ENCODE measurements around the gene ITPR1.

DNA sequence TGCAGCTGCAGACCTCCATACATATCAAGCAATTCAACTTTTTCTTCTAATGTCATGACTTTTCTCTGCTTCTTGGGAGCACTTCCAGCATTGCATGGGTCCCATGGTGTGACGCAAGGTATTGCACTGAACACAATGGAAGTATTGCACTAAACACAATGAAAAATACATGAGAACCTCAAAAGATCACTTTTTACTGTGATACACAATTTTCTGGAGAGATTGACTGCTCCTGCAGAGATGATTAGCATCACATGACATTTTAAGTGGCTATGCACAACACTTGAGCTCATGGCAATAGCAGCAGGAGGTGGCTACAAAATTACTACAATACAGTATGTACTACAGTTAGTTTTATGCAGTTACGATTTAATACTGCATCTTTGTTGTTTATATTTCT is 372.6 kb downstream of the ITPR1 start:
- TF ChIP-seq EP300 (IDR thresholded peaks at IDR 0.05) (no peak), POLR2A (IDR thresholded peaks at IDR 0.05) (no peak), POLR2AphosphoS5 (IDR thresholded peaks at IDR 0.05) (no peak)
- TF ChIP-seq, protein P1, sequence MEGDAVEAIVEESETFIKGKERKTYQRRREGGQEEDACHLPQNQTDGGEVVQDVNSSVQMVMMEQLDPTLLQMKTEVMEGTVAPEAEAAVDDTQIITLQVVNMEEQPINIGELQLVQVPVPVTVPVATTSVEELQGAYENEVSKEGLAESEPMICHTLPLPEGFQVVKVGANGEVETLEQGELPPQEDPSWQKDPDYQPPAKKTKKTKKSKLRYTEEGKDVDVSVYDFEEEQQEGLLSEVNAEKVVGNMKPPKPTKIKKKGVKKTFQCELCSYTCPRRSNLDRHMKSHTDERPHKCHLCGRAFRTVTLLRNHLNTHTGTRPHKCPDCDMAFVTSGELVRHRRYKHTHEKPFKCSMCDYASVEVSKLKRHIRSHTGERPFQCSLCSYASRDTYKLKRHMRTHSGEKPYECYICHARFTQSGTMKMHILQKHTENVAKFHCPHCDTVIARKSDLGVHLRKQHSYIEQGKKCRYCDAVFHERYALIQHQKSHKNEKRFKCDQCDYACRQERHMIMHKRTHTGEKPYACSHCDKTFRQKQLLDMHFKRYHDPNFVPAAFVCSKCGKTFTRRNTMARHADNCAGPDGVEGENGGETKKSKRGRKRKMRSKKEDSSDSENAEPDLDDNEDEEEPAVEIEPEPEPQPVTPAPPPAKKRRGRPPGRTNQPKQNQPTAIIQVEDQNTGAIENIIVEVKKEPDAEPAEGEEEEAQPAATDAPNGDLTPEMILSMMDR (IDR thresholded peaks at IDR 0.05): no peak
